ENCODE measurements around the gene FBXL7. TPM values are rescaled to one million over a fixed set of nuclear protein-coding genes. Genes with fewer than 3 reads are reported as not detected.

The FBXL7 gene
- total and polyA plus RNA-seq, 2 of the 8 experiments (the other 6 are each of a cell fraction or from before 2014, with no cell fraction given), result 17.7 to 17.8 TPM

DNA sequence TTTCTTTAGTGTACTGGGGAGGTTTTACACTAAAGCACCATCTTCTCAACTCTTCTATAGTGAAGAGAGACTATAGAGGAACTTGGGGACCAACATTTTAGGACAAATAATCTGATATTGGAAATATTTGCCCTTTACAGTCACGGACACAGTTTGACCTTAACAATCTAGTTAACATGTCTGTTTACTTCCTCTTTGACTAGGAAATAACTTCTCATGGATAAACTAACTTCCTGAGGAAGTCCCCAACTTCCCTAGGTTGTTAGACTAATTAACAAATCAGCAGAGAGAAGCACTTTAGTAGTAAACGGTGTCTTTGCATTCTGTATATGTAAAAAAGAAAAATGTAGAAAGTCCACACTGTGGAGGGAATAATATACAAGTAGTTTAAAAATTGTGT is 127.7 kb downstream of the FBXL7 start:
- Histone ChIP-seq H3K4me3 (ENCODE audit: extremely low read depth in 1 of 4, insufficient read depth in 2 of 4, low read depth in 3 of 4, low read length in 4 of 4) (no peak overlapping the region), H3K4me2 (ENCODE audit: insufficient read depth in 1 of 2, low read depth in 2 of 2, low read length in 2 of 2) (no peak overlapping the region), H3K79me2 (ENCODE audit: control insufficient read depth in 1 of 2, insufficient read depth in 2 of 2, low read length in 2 of 2) (peaks cover 0 to 13% of the 10 kb centered on the region in 2 experiments; a peak in 2 of 4 replicates), H3K4ac (replicated peaks; ENCODE audit: insufficient read length, low read depth, low read length) (no peak overlapping the region), H3K56ac (replicated peaks; ENCODE audit: insufficient read length, low read depth, low read length) (no peak overlapping the region), H3K36me3 (ENCODE audit: control insufficient read depth in 2 of 4, insufficient read depth in 4 of 4, low read length in 3 of 4) (no peaks in the 10 kb centered on the region), H2BK12ac (ENCODE audit: low read depth, low read length) (no peak overlapping the region), H3K23ac (ENCODE audit: insufficient read length) (no peak overlapping the region), H3K27me3 (replicated peaks in 1 of 4; ENCODE audit: control insufficient read depth in 3 of 4, extremely low read depth in 1 of 4, insufficient read depth in 3 of 4, low read length in 3 of 4) (no peaks in the 10 kb centered on the region), H2BK15ac (ENCODE audit: low read length) (no peak overlapping the region), H2BK5ac (ENCODE audit: low read depth, low read length) (no peak overlapping the region), H3K23me2 (ENCODE audit: low read depth, low read length) (no peaks in the 10 kb centered on the region), H3K9ac (replicated peaks in 1 of 4; ENCODE audit: extremely low read depth in 1 of 4, low read depth in 3 of 4, low read length in 3 of 4) (no peak overlapping the region), H4K91ac (replicated peaks; ENCODE audit: insufficient read length, low read length) (no peak overlapping the region), H2BK20ac (ENCODE audit: low read length) (no peak overlapping the region), H3K27ac (ENCODE audit: low read depth, low read length) (no peak overlapping the region), H4K8ac (ENCODE audit: extremely low read depth, insufficient read depth, low read length) (no peak overlapping the region), H2AK5ac (ENCODE audit: low read depth, low read length) (no peak overlapping the region), H2AFZ (ENCODE audit: low read length) (no peak overlapping the region), H4K5ac (ENCODE audit: insufficient read length, low read depth, low read length) (no peak overlapping the region), H3K9me3 (ENCODE audit: insufficient read depth in 2 of 2, low read depth in 1 of 2, low read length in 1 of 2) (no peaks in the 10 kb centered on the region), H3K18ac (ENCODE audit: extremely low read depth, low read length) (no peak overlapping the region), H3K4me1 (replicated peaks in 1 of 4; ENCODE audit: control insufficient read depth in 3 of 4, insufficient read depth in 4 of 4, low read length in 3 of 4) (no peaks in the 10 kb centered on the region), H4K20me1 (replicated peaks in 1 of 2; ENCODE audit: control insufficient read depth in 1 of 2, insufficient read depth in 2 of 2, low read length in 2 of 2) (no peaks in the 10 kb centered on the region), H3K14ac (ENCODE audit: insufficient read length) (no peak overlapping the region), H3K79me1 (ENCODE audit: low read depth, low read length) (peaks cover 2% of the 10 kb centered on the region; the same call in 1 of the 2 replicates), H2BK120ac (replicated peaks; ENCODE audit: low read depth, low read length) (no peak overlapping the region)
- CTCF ChIA-PET (ENCODE audit: partially characterized antibody), result no interaction called here
- WGBS, 2 experiments (ENCODE audit: extremely low coverage in 1 of 2, insufficient coverage in 1 of 2, insufficient read length in 1 of 2, insufficient replicate concordance in 2 of 2, low coverage in 1 of 2, low lambda C conversion rate in 2 of 2, missing lambda C conversion rate in 1 of 2), result 92% methylated on average over 2 of the region's 2 CpGs; no CpG with 5 or more reads in 1 of the 2 experiments
- no peak for DNase-seq (ENCODE audit: low read depth in 1 of 2, low spot score in 2 of 2)
- no peak for FAIRE-seq
- POLR2A ChIA-PET (ENCODE audit: partially characterized antibody), result no interaction called here
- TF ChIP-seq, protein P1, sequence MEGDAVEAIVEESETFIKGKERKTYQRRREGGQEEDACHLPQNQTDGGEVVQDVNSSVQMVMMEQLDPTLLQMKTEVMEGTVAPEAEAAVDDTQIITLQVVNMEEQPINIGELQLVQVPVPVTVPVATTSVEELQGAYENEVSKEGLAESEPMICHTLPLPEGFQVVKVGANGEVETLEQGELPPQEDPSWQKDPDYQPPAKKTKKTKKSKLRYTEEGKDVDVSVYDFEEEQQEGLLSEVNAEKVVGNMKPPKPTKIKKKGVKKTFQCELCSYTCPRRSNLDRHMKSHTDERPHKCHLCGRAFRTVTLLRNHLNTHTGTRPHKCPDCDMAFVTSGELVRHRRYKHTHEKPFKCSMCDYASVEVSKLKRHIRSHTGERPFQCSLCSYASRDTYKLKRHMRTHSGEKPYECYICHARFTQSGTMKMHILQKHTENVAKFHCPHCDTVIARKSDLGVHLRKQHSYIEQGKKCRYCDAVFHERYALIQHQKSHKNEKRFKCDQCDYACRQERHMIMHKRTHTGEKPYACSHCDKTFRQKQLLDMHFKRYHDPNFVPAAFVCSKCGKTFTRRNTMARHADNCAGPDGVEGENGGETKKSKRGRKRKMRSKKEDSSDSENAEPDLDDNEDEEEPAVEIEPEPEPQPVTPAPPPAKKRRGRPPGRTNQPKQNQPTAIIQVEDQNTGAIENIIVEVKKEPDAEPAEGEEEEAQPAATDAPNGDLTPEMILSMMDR (IDR thresholded peaks at IDR 0.05; ENCODE audit: control extremely low read depth in 1 of 3, insufficient read depth in 1 of 3, low read depth in 1 of 3, low read length in 3 of 3), result no peak
- TF ChIP-seq NRF1 (IDR thresholded peaks at IDR 0.05; ENCODE audit: low read depth, low read length) (no peak), KDM4A (IDR thresholded peaks at IDR 0.05; ENCODE audit: low read depth, low read length, severe bottlenecking) (no peak), SUZ12 (IDR thresholded peaks at IDR 0.05; ENCODE audit: low read length) (no peak), SAP30 (IDR thresholded peaks at IDR 0.05; ENCODE audit: insufficient read depth, insufficient replicate concordance, low read length) (no peak), CREB1 (IDR thresholded peaks at IDR 0.05) (no peak), HDAC2 (IDR thresholded peaks at IDR 0.05; ENCODE audit: borderline replicate concordance in 1 of 2, low read depth in 2 of 2, low read length in 2 of 2) (no peak), RXRA (IDR thresholded peaks at IDR 0.05; ENCODE audit: insufficient read depth, low read depth, low read length) (no peak), KDM1A (IDR thresholded peaks at IDR 0.05; ENCODE audit: borderline replicate concordance, low read length) (no peak), SP4 (IDR thresholded peaks at IDR 0.05; ENCODE audit: low read length) (no peak), NANOG (IDR thresholded peaks at IDR 0.05; ENCODE audit: insufficient read depth, low read depth, low read length, poor library complexity, severe bottlenecking) (no peak), CHD1 (IDR thresholded peaks at IDR 0.05; ENCODE audit: low read depth, low read length) (no peak)

All from H1 (cell line).